SK-N-SH (cell line): ENCODE measurements around the gene ZFYVE19. TPM values are rescaled to one million over a fixed set of nuclear protein-coding genes. Genes with fewer than 3 reads are reported as not detected.

Experiments used
- CTCF ChIA-PET: fragments of 300-600, 350-600 bp; formaldehyde crosslinking; extraction: SDS; loops from one replicate; lab custom pipeline; 2021; lab: Yijun Ruan, JAX
- POLR2A ChIA-PET: fragments of 350-600 bp; sonication (Branson Sonifier 250); formaldehyde crosslinking; extraction: SDS; loops from one replicate; lab custom pipeline; 2020; ENCODE audit warnings: antibody characterized with exemption, inconsistent platforms; lab: Yijun Ruan, JAX
- DNase-seq: peaks from one replicate; pipeline ENCODE4 v3.0.0; 2012
- H2AFZ ChIP-seq: fragments of 200-600 bp; sonication (generic); 2 replicates; pipeline ENCODE4 v1.8.1; 2016; ENCODE audit warnings: antibody characterized with exemption, mild to moderate bottlenecking, low read depth
- H3F3A ChIP-seq: fragments of 200-600 bp; sonication (generic); replicated peaks from 2 replicates; pipeline ENCODE3; 2016; ENCODE audit warnings: antibody characterized with exemption, mild to moderate bottlenecking; ENCODE audit not compliant: insufficient read depth
- H3K27ac ChIP-seq, 2 experiments: fragments of 200-500 bp in 1 of 2; fragments of 200-600 bp in 1 of 2; sonication (Bioruptor generic) in 1 of 2; sonication (generic), shearing (Covaris generic) in 1 of 2; 2 replicates each; pipeline versions ENCODE4 v1.5.1 to v1.6.1; 2014 to 2016; ENCODE audit warnings: low read depth in 2 of 2, inconsistent platforms in 1 of 2, low read length in 1 of 2, mild to moderate bottlenecking in 1 of 2, mixed read lengths in 1 of 2
- H3K27me3 ChIP-seq: fragments of 200-600 bp; sonication (generic), shearing (Covaris generic); 2 replicates; pipeline ENCODE4 v1.6.1; 2016; ENCODE audit warnings: mixed run types; ENCODE audit not compliant: insufficient read depth
- H3K36me3 ChIP-seq, 2 experiments: fragments of 200-500 bp in 1 of 2; fragments of 200-600 bp in 1 of 2; sonication (Bioruptor generic) in 1 of 2; sonication (generic) in 1 of 2; replicated peaks in 1 of 2; 2 replicates each; pipeline versions ENCODE3 to v1.5.1; 2014 to 2016; ENCODE audit warnings: low read length in 1 of 2, mild to moderate bottlenecking in 1 of 2; ENCODE audit not compliant: insufficient read depth in 2 of 2, control insufficient read depth in 1 of 2
- H3K4me1 ChIP-seq, 2 experiments: fragments of 200-500 bp in 1 of 2; fragments of 200-600 bp in 1 of 2; sonication (Bioruptor generic) in 1 of 2; sonication (generic), shearing (Covaris generic) in 1 of 2; 2 replicates each; pipeline versions ENCODE4 v1.5.1 to v1.6.1; 2014 to 2016; ENCODE audit warnings: low read depth in 1 of 2, low read length in 1 of 2, mixed run types in 1 of 2; ENCODE audit not compliant: insufficient read depth in 2 of 2, control insufficient read depth in 1 of 2
- H3K4me2 ChIP-seq: fragments of 200-600 bp; sonication (generic), shearing (Covaris generic); 2 replicates; pipeline ENCODE4 v1.6.1; 2017; ENCODE audit warnings: mixed run types
- H3K4me3 ChIP-seq, 2 experiments: fragments of 200-500 bp in 1 of 2; fragments of 200-600 bp in 1 of 2; sonication (Bioruptor generic) in 1 of 2; sonication (generic), shearing (Covaris generic) in 1 of 2; 2 replicates each; pipeline versions ENCODE4 v1.5.1 to v1.8.1; 2014 to 2016; ENCODE audit warnings: low read depth in 2 of 2, inconsistent platforms in 1 of 2, low read length in 1 of 2, mild to moderate bottlenecking in 1 of 2, mixed read lengths in 1 of 2, moderate library complexity in 1 of 2
- H3K79me2 ChIP-seq: fragments of 200-600 bp; sonication (generic); 2 replicates; pipeline ENCODE4 v1.8.1; 2017; ENCODE audit warnings: mild to moderate bottlenecking; ENCODE audit not compliant: insufficient read depth
- H3K9ac ChIP-seq: fragments of 200-600 bp; sonication (generic); 2 replicates; pipeline ENCODE4 v1.6.1; 2017; ENCODE audit warnings: mixed run types
- H3K9me2 ChIP-seq: fragments of 200-600 bp; sonication (generic); 2 replicates; pipeline ENCODE4 v1.6.1; 2017; ENCODE audit warnings: mixed run types
- H3K9me3 ChIP-seq: fragments of 200-600 bp; sonication (generic); 2 replicates; pipeline ENCODE4 v1.6.1; 2017; ENCODE audit warnings: mixed run types, mild to moderate bottlenecking, moderate library complexity
- H4K20me1 ChIP-seq: fragments of 200-600 bp; sonication (generic); 2 replicates; pipeline ENCODE4 v1.6.1; 2017; ENCODE audit warnings: mild to moderate bottlenecking, mixed run types; ENCODE audit not compliant: insufficient read depth
- EZH2phosphoT487 ChIP-seq: fragments of 200-600 bp; sonication (generic); IDR thresholded peaks from 2 replicates; pipeline ENCODE4 v1.6.1; 2017; ENCODE audit warnings: low read depth, mixed run types, mild to moderate bottlenecking, antibody characterized with exemption, moderate library complexity, borderline replicate concordance
- FOXM1 ChIP-seq: IDR thresholded peaks from 2 replicates; pipeline ENCODE4 v1.4.0; 2012; ENCODE audit warnings: low read depth, mild to moderate bottlenecking
- GATA2 ChIP-seq: sonication (generic); formaldehyde crosslinking; IDR thresholded peaks from 2 replicates; pipeline ENCODE4 v1.5.0; 2020; ENCODE audit warnings: mild to moderate bottlenecking, missing genetic modification reagents
- JUND ChIP-seq: IDR thresholded peaks from 2 replicates; pipeline ENCODE4 v1.4.0; 2012
- MXI1 ChIP-seq: IDR thresholded peaks from 2 replicates; pipeline ENCODE4 v1.6.1; 2012; ENCODE audit warnings: mild to moderate bottlenecking, low read depth, low read length, improper control_type of control experiment
- NFIC ChIP-seq: IDR thresholded peaks from 2 replicates; pipeline ENCODE4 v1.4.0; 2012; ENCODE audit warnings: borderline replicate concordance
- NRF1 ChIP-seq: IDR thresholded peaks from 2 replicates; pipeline ENCODE4 v1.6.1; 2012; ENCODE audit warnings: low read depth, mild to moderate bottlenecking, low read length
- RCOR1 ChIP-seq: fragments of 150-350 bp; IDR thresholded peaks from 2 replicates; pipeline ENCODE4 v1.6.1; 2017; ENCODE audit warnings: antibody characterized with exemption, low read length
- RFX5 ChIP-seq: IDR thresholded peaks from 2 replicates; pipeline ENCODE4 v1.6.1; 2012; ENCODE audit warnings: mild to moderate bottlenecking, improper control_type of control experiment, low read length
- RXRA ChIP-seq: IDR thresholded peaks from 2 replicates; pipeline ENCODE4 v1.4.0; 2012; ENCODE audit warnings: low read depth, mild to moderate bottlenecking, borderline replicate concordance
- TAF1 ChIP-seq: IDR thresholded peaks from 2 replicates; pipeline ENCODE4 v1.6.1; 2012; ENCODE audit warnings: low read depth, mild to moderate bottlenecking, low read length, moderate library complexity, borderline replicate concordance
- WGBS: methylation state at CpG from one replicate; pipeline ENCODE4 v1.1.6; 2017; ENCODE audit warnings: low lambda C conversion rate; 5-methylcytosine and 5-hydroxymethylcytosine counted together
- polyA plus RNA-seq, 3 experiments: library from polyadenylated mRNA; depleted of rRNA; stranded (reverse); fragments of >200 nt; gene quantifications; 2 replicates each; pipeline ENCODE4 v1.2.3, GENCODE V29; 2012
- TF ChIP-seq, protein P1 (sequence below): fragments of 150-350 bp; IDR thresholded peaks from 2 replicates; pipeline ENCODE4 v1.6.1; 2016; ENCODE audit warnings: mild to moderate bottlenecking, low read depth, low read length

ZFYVE19 gene
- polyA plus RNA-seq, 1 of the 3 experiments (the other 2 are of a cell fraction) = 35.5 TPM

- DNase-seq = no peak
- no peaks in the 10 kb centered on the region for H3K27me3 ChIP-seq
- WGBS = 95% methylated on average over 7 of the region's 8 CpGs
- peaks cover 15 to 43% of the 10 kb centered on the region in 2 experiments; a peak in 3 of 4 replicates for H3K4me1 ChIP-seq
- CTCF ChIA-PET = interaction anchor here (0.6 to 31.8 kb wide), 4 partner anchors 9 to 100 kb away, joined by 3 to 555 read pairs (median 60); partner anchors contain the start of gene RMDN3
- no peaks in the 10 kb centered on the region for H4K20me1 ChIP-seq
- no peak overlapping the region for H3K9ac ChIP-seq
- no peak overlapping the region for H3K4me3 ChIP-seq
- H3K9me2 ChIP-seq = no peaks in the 10 kb centered on the region
- H3K4me2 ChIP-seq = no peak overlapping the region
- no peaks in the 10 kb centered on the region for H3K9me3 ChIP-seq
- no peak for TF ChIP-seq FOXM1
- H3K79me2 ChIP-seq = no peaks in the 10 kb centered on the region
- H3F3A ChIP-seq = no peaks in the 10 kb centered on the region
- POLR2A ChIA-PET = no interaction called here
- H3K36me3 ChIP-seq = peaks cover 6 to 48% of the 10 kb centered on the region in 2 experiments
- no peak overlapping the region for H2AFZ ChIP-seq
- no peak overlapping the region for H3K27ac ChIP-seq
Observed at GRCh38 chr15:40773496-40773895, 33.4 kb upstream of the ZFYVE19 start.

- 100% methylated on average over 3 of the region's 6 CpGs for WGBS
- Histone ChIP-seq H3K79me2 (no peaks in the 10 kb centered on the region), H3K4me2 (no peak overlapping the region), H3K9ac (no peak overlapping the region), H3K27me3 (no peaks in the 10 kb centered on the region), H3K9me2 (no peaks in the 10 kb centered on the region), H3F3A (no peaks in the 10 kb centered on the region), H3K4me3 (no peak overlapping the region), H3K9me3 (no peaks in the 10 kb centered on the region), H3K27ac (no peak overlapping the region), H2AFZ (no peak overlapping the region), H3K4me1 (peaks cover 11 to 38% of the 10 kb centered on the region in 2 experiments; a peak in 3 of 4 replicates), H3K36me3 (peaks cover 8 to 52% of the 10 kb centered on the region in 2 experiments), H4K20me1 (no peaks in the 10 kb centered on the region)
- DNase-seq = no peak
- TF ChIP-seq NRF1 (no peak), TAF1 (no peak), MXI1 (no peak), RXRA (no peak), EZH2phosphoT487 (no peak), JUND (no peak), RFX5 (no peak), NFIC (no peak), RCOR1 (no peak), GATA2 (CRISPR knock-in tag) (no peak)
- TF ChIP-seq, protein P1, sequence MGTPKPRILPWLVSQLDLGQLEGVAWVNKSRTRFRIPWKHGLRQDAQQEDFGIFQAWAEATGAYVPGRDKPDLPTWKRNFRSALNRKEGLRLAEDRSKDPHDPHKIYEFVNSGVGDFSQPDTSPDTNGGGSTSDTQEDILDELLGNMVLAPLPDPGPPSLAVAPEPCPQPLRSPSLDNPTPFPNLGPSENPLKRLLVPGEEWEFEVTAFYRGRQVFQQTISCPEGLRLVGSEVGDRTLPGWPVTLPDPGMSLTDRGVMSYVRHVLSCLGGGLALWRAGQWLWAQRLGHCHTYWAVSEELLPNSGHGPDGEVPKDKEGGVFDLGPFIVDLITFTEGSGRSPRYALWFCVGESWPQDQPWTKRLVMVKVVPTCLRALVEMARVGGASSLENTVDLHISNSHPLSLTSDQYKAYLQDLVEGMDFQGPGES = no peak
- ChIA-PET CTCF (interaction anchor here (0.6 to 31.8 kb wide), 4 partner anchors 9 to 100 kb away, joined by 3 to 555 read pairs (median 60); partner anchors contain the start of gene RMDN3), POLR2A (no interaction called here)
Observed at GRCh38 chr15:40773902-40774301, 33.0 kb upstream of the ZFYVE19 start.
